Astrocyte (in vitro differentiated cells and primary cell): Measurements from ENCODE around the gene RNF26. TPM values are rescaled to one million over a fixed set of nuclear protein-coding genes. Genes with fewer than 3 reads are reported as not detected.

Experiments used
- DNase-seq: peaks from one replicate; pipeline ENCODE4 v3.0.0-alpha.2; 2010; ENCODE audit warnings: low read depth
- FAIRE-seq: peaks from 2 replicates; lab custom pipeline; 2011; peaks lifted over from hg19 to GRCh38; lab: Jason Lieb, UNC
- H2AFZ ChIP-seq: 2 replicates; pipeline ENCODE4 v1.6.0; 2012; ENCODE audit warnings: low read depth, low read length, inconsistent platforms
- H3K27ac ChIP-seq: 2 replicates; pipeline ENCODE4 v1.5.1; 2011; ENCODE audit warnings: low read depth, low read length, inconsistent platforms
- H3K27me3 ChIP-seq: 2 replicates; pipeline ENCODE4 v1.6.0; 2011; ENCODE audit warnings: low read length, inconsistent platforms; ENCODE audit not compliant: insufficient read depth
- H3K36me3 ChIP-seq: 2 replicates; pipeline ENCODE4 v1.5.1; 2011; ENCODE audit warnings: low read length, inconsistent platforms; ENCODE audit not compliant: insufficient read depth
- H3K4me1 ChIP-seq: 2 replicates; pipeline ENCODE4 v1.5.1; 2011; ENCODE audit warnings: low read length, inconsistent platforms; ENCODE audit not compliant: insufficient read depth
- H3K4me2 ChIP-seq: 2 replicates; pipeline ENCODE4 v1.6.0; 2012; ENCODE audit warnings: low read length, inconsistent platforms
- H3K4me3 ChIP-seq: 2 replicates; pipeline ENCODE4 v1.5.1; 2011; ENCODE audit warnings: low read depth, mild to moderate bottlenecking, low read length, inconsistent platforms; ENCODE audit not compliant: insufficient read depth
- H3K79me2 ChIP-seq: 2 replicates; pipeline ENCODE4 v1.6.0; 2012; ENCODE audit warnings: mild to moderate bottlenecking, low read length, inconsistent platforms; ENCODE audit not compliant: insufficient read depth
- H3K9ac ChIP-seq: 2 replicates; pipeline ENCODE4 v1.6.0; 2012; ENCODE audit warnings: mild to moderate bottlenecking, low read length, inconsistent platforms
- H3K9me3 ChIP-seq: 2 replicates; pipeline ENCODE4 v1.5.1; 2012; ENCODE audit warnings: low read depth, mild to moderate bottlenecking, low read length, inconsistent platforms; ENCODE audit not compliant: insufficient read depth
- H4K20me1 ChIP-seq: 2 replicates; pipeline ENCODE4 v1.6.0; 2012; ENCODE audit warnings: low read length, inconsistent platforms; ENCODE audit not compliant: insufficient read depth
- H3K27ac Mint-ChIP-seq: one replicate; pipeline ENCODE4 v1.8.0; 2021; ENCODE audit warnings: mild to moderate bottlenecking, mixed read lengths; ENCODE audit not compliant: unreplicated experiment
- H3K27me3 Mint-ChIP-seq: one replicate; pipeline ENCODE4 v1.8.0; 2021; ENCODE audit warnings: low read depth, mixed read lengths; ENCODE audit not compliant: unreplicated experiment
- H3K36me3 Mint-ChIP-seq: one replicate; pipeline ENCODE4 v1.8.0; 2021; ENCODE audit warnings: low read depth, mixed read lengths; ENCODE audit not compliant: unreplicated experiment
- H3K4me1 Mint-ChIP-seq: one replicate; pipeline ENCODE4 v1.8.0; 2021; ENCODE audit warnings: low read depth, mixed read lengths; ENCODE audit not compliant: unreplicated experiment
- H3K4me3 Mint-ChIP-seq: one replicate; pipeline ENCODE4 v1.8.0; 2021; ENCODE audit warnings: mild to moderate bottlenecking, moderate library complexity, mixed read lengths; ENCODE audit not compliant: unreplicated experiment
- H3K9me3 Mint-ChIP-seq: one replicate; pipeline ENCODE4 v1.8.0; 2021; ENCODE audit warnings: mild to moderate bottlenecking, mixed read lengths; ENCODE audit not compliant: unreplicated experiment
- EZH2 ChIP-seq: IDR thresholded peaks from 2 replicates; pipeline ENCODE4 v1.6.1; 2012; ENCODE audit warnings: mild to moderate bottlenecking, low read length, inconsistent platforms; ENCODE audit not compliant: insufficient read depth
- total RNA-seq: library from RNA; stranded (reverse); gene quantifications from 2 replicates; pipeline ENCODE4 v1.2.1, GENCODE V29; 2021
- TF ChIP-seq, protein P1 (sequence below): IDR thresholded peaks from 2 replicates; pipeline ENCODE4 v1.5.1; 2011; ENCODE audit warnings: low read depth, mild to moderate bottlenecking, inconsistent platforms, low read length, moderate library complexity; ENCODE audit not compliant: insufficient read depth

Gene RNF26
- total RNA-seq, 1 donor from 2014 or later, result 31.8 TPM

DNA sequence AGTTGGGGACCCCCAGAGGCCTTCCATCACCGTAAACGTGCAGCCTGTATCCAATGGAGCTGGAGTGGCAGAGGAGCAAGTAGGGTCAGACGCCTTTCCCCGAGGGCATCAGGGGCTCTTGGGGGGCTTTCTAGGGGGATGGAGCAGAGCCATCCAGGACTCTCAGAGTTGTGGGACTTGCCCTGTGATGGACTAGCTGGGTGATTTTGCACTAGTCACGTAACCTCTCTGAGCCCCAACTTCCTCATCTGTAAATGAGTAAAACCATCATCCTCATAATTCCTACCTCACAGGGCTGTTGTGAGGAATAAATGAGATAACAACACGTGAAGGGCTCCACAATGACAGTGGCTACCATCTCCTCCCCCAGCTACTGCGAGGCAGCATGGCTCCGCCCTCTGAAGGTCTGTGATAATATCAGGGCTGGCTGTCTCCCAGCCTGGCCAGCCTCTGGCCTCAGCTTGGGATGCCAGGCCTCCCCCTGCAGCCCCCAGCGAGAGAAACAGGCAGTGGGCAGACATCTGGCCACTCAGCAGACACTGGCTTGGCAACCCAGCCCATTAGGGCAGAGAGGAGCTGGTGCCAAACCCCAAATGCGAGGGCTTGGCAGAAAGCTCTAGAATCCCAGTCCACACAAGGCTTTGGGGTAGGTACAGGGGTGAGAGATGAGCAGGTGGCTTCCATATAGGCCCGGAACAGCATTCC lies 40.5 kb downstream of the RNF26 start:
- H3K4me3 Mint-ChIP-seq, result no peak overlapping the region
- Histone ChIP-seq H3K9ac (peak overlapping the region; percentile 23), H3K4me2 (peak overlapping the region; percentile 50)

DNA sequence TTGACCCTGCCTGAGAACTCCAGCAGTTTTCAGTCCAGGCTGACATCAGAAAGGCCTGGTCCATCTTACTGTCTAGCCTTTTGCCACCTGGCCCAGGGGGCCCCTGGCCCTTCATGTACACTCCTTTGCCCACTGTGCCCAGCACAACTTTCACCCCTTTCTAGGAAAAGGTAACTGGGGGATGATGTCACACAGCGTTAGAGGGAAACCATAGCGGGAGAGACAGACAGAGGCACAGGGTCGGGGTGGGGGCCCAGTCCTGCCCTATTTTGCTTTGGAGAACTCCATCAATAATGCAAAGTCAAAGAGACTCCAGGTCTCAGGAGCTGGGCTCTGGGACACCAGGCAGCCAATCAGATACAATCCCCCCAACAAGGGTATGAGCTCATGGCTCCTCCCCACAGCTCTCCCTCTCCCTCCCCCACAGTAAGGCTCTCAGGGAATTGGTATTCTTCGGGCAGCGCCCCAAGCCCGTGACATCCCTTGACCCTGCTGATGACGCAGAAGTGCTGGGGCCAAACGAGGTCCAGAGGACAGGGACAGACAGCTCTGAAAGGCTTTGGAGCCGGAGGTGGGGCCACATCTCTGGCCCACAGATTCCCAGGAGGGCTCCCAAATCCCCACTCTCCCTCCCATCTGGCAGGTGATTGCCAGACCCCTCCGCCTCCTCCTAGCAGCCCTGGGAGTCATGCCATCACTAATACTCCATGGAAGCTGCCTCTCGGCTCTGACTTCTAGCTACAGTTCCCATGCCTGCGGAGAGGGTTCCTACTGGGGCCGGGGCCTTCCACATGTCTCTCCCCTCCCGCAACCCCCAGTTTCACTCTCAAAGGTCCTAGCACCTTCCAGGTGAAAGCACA lies 41.2 kb downstream of the RNF26 start:
- Mint-ChIP-seq H3K27me3 (peaks cover 9% of the 10 kb centered on the region), H3K27ac (no peak overlapping the region), H3K9me3 (peaks cover 2% of the 10 kb centered on the region), H3K4me3 (no peak overlapping the region), H3K36me3 (no peaks in the 10 kb centered on the region), H3K4me1 (peaks cover 16% of the 10 kb centered on the region)
- Histone ChIP-seq H3K27me3 (peaks cover 2% of the 10 kb centered on the region), H4K20me1 (no peaks in the 10 kb centered on the region), H3K4me3 (no peak overlapping the region), H3K9me3 (no peaks in the 10 kb centered on the region), H3K4me1 (peaks cover 18% of the 10 kb centered on the region), H3K27ac (no peak overlapping the region), H3K79me2 (no peaks in the 10 kb centered on the region), H3K36me3 (no peaks in the 10 kb centered on the region), H2AFZ (peak overlapping the region; percentile 8), H3K4me2 (peak overlapping the region; percentile 50), H3K9ac (peak overlapping the region; percentile 23)
- no peak for FAIRE-seq
- peak; percentile 71 for DNase-seq
- TF ChIP-seq, protein P1, sequence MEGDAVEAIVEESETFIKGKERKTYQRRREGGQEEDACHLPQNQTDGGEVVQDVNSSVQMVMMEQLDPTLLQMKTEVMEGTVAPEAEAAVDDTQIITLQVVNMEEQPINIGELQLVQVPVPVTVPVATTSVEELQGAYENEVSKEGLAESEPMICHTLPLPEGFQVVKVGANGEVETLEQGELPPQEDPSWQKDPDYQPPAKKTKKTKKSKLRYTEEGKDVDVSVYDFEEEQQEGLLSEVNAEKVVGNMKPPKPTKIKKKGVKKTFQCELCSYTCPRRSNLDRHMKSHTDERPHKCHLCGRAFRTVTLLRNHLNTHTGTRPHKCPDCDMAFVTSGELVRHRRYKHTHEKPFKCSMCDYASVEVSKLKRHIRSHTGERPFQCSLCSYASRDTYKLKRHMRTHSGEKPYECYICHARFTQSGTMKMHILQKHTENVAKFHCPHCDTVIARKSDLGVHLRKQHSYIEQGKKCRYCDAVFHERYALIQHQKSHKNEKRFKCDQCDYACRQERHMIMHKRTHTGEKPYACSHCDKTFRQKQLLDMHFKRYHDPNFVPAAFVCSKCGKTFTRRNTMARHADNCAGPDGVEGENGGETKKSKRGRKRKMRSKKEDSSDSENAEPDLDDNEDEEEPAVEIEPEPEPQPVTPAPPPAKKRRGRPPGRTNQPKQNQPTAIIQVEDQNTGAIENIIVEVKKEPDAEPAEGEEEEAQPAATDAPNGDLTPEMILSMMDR, result no peak
- TF ChIP-seq EZH2, result no peak

More for the DNA sequence above, 40.5 kb downstream of the RNF26 start:
- Mint-ChIP-seq H3K4me1 (peaks cover 16% of the 10 kb centered on the region), H3K27me3 (peaks cover 9% of the 10 kb centered on the region), H3K27ac (no peak overlapping the region), H3K36me3 (no peaks in the 10 kb centered on the region), H3K9me3 (peaks cover 2% of the 10 kb centered on the region)
- TF ChIP-seq, protein P1, result no peak
- no peak for TF ChIP-seq EZH2
- no peaks in the 10 kb centered on the region for H4K20me1 ChIP-seq
- no peak overlapping the region for H2AFZ ChIP-seq
- no peaks in the 10 kb centered on the region for H3K79me2 ChIP-seq
- H3K36me3 ChIP-seq, result no peaks in the 10 kb centered on the region
- DNase-seq (no peak), FAIRE-seq (no peak)
- H3K4me1 ChIP-seq, result peaks cover 18% of the 10 kb centered on the region
- no peak overlapping the region for H3K4me3 ChIP-seq
- no peak overlapping the region for H3K27ac ChIP-seq
- no peaks in the 10 kb centered on the region for H3K9me3 ChIP-seq
- H3K27me3 ChIP-seq, result no peaks in the 10 kb centered on the region
